HepG2 (cell line): Measurements from ENCODE around the gene EMC9. TPM values are rescaled to one million over a fixed set of nuclear protein-coding genes. Genes with fewer than 3 reads are reported as not detected.

Experiments
- CEBPG ChIP-seq: IDR thresholded peaks from 2 replicates; pipeline ENCODE4 v1.6.1; 2016
- ETV6 ChIP-seq: sonication (generic); formaldehyde crosslinking; conservative IDR thresholded peaks from 2 replicates; pipeline ENCODE4 v1.4.0; 2020; ENCODE audit warnings: missing genetic modification reagents
- GABPA ChIP-seq, 2 experiments: IDR thresholded peaks; 2 replicates each; pipeline ENCODE4 v1.6.1; 2011 to 2016; ENCODE audit warnings: low read depth in 2 of 2, low read length in 1 of 2, missing biosample characterization in 1 of 2, missing genetic modification characterization in 1 of 2
- HES4 ChIP-seq: sonication (generic); formaldehyde crosslinking; IDR thresholded peaks from 2 replicates; pipeline ENCODE4 v1.9.0; 2021; ENCODE audit warnings: mild to moderate bottlenecking, missing genetic modification reagents, borderline replicate concordance
- KIAA2018 ChIP-seq: sonication (generic); formaldehyde crosslinking; IDR thresholded peaks from 2 replicates; pipeline ENCODE4 v1.5.0; 2020; ENCODE audit warnings: mild to moderate bottlenecking, missing genetic modification reagents, borderline replicate concordance
- RBM39 ChIP-seq: fragments of 200-400 bp; formaldehyde crosslinking; IDR thresholded peaks from one replicate; pipeline ENCODE4 v1.6.1; 2018; ENCODE audit warnings: antibody characterized with exemption, mild to moderate bottlenecking, low read depth, low read length; ENCODE audit not compliant: poor library complexity, severe bottlenecking
- SAP130 ChIP-seq: IDR thresholded peaks from 2 replicates; pipeline ENCODE4 v1.6.1; 2016; ENCODE audit warnings: low read depth
- SIX4 ChIP-seq: sonication (generic); formaldehyde crosslinking; IDR thresholded peaks from 2 replicates; pipeline ENCODE4 v1.4.0; 2020; ENCODE audit warnings: missing genetic modification reagents
- SYNCRIP ChIP-seq: fragments of 200-400 bp; formaldehyde crosslinking; IDR thresholded peaks from 2 replicates; pipeline ENCODE4 v1.6.1; 2018; ENCODE audit warnings: mild to moderate bottlenecking, low read depth, low read length; ENCODE audit not compliant: insufficient read depth
- TAF15 ChIP-seq: fragments of 200-400 bp; formaldehyde crosslinking; IDR thresholded peaks from one replicate; pipeline ENCODE4 v1.6.1; 2018; ENCODE audit warnings: mild to moderate bottlenecking, low read depth, low read length; ENCODE audit not compliant: poor library complexity, severe bottlenecking
- TP53 ChIP-seq: sonication (generic); formaldehyde crosslinking; conservative IDR thresholded peaks from 2 replicates; pipeline ENCODE4 v1.4.0; 2020; ENCODE audit warnings: missing genetic modification reagents
- ZNF20 ChIP-seq: sonication (generic); formaldehyde crosslinking; IDR thresholded peaks from 2 replicates; pipeline ENCODE4 v1.4.0; 2020; ENCODE audit warnings: mild to moderate bottlenecking, moderate library complexity, missing genetic modification reagents
- ZNF281 ChIP-seq: sonication (generic); formaldehyde crosslinking; IDR thresholded peaks from 2 replicates; pipeline ENCODE4 v1.4.0; 2020; ENCODE audit warnings: missing genetic modification reagents, borderline replicate concordance
- ZNF317 ChIP-seq: sonication (generic); formaldehyde crosslinking; IDR thresholded peaks from 2 replicates; pipeline ENCODE4 v1.5.0; 2020; ENCODE audit warnings: mild to moderate bottlenecking, missing genetic modification reagents
- ZNF468 ChIP-seq: sonication (generic); formaldehyde crosslinking; IDR thresholded peaks from 2 replicates; pipeline ENCODE4 v1.8.0; 2022; ENCODE audit warnings: mild to moderate bottlenecking, moderate library complexity, missing genetic modification reagents
- ZNF598 ChIP-seq: sonication (generic); formaldehyde crosslinking; IDR thresholded peaks from 2 replicates; pipeline ENCODE4 v1.5.1; 2020; ENCODE audit warnings: mild to moderate bottlenecking, missing genetic modification reagents, borderline replicate concordance
- ZNF674 ChIP-seq: sonication (generic); formaldehyde crosslinking; IDR thresholded peaks from 2 replicates; pipeline ENCODE4 v1.5.0; 2020; ENCODE audit warnings: low read depth, mild to moderate bottlenecking, missing genetic modification reagents
- ZNF878 ChIP-seq: sonication (generic); formaldehyde crosslinking; IDR thresholded peaks from 2 replicates; pipeline ENCODE4 v1.8.1; 2023; ENCODE audit warnings: mild to moderate bottlenecking, missing genetic modification reagents, moderate library complexity
- polyA plus RNA-seq, 8 experiments: library from polyadenylated mRNA; depleted of rRNA in 3 of 8; stranded (reverse) in 7 of 8; unstranded in 1 of 8; fragments of >200 nt; fragmentation: Illumina TruSeq in 4 of 8; extraction: Trizol in 4 of 8; gene quantifications; 2 replicates each; pipeline versions ENCODE4 v1.2.1 to v1.2.3, GENCODE V29; 2011 to 2016; ENCODE audit warnings: low read depth in 4 of 8, missing spikeins in 1 of 8, mixed read lengths in 1 of 8; ENCODE audit not compliant: insufficient read depth in 1 of 8
- total RNA-seq, 5 experiments: library from RNA; depleted of rRNA; stranded (reverse); fragments of >200 nt; fragmentation: Illumina TruSeq; extraction: Trizol; gene quantifications; 2 replicates each; pipeline ENCODE4 v1.2.3, GENCODE V29; 2016; ENCODE audit warnings: low read depth in 1 of 5

The EMC9 gene
- total and polyA plus RNA-seq, 2 of the 13 experiments (the other 11 are each of a cell fraction or from before 2014, with no cell fraction given): 60.5 to 78.7 TPM

DNA sequence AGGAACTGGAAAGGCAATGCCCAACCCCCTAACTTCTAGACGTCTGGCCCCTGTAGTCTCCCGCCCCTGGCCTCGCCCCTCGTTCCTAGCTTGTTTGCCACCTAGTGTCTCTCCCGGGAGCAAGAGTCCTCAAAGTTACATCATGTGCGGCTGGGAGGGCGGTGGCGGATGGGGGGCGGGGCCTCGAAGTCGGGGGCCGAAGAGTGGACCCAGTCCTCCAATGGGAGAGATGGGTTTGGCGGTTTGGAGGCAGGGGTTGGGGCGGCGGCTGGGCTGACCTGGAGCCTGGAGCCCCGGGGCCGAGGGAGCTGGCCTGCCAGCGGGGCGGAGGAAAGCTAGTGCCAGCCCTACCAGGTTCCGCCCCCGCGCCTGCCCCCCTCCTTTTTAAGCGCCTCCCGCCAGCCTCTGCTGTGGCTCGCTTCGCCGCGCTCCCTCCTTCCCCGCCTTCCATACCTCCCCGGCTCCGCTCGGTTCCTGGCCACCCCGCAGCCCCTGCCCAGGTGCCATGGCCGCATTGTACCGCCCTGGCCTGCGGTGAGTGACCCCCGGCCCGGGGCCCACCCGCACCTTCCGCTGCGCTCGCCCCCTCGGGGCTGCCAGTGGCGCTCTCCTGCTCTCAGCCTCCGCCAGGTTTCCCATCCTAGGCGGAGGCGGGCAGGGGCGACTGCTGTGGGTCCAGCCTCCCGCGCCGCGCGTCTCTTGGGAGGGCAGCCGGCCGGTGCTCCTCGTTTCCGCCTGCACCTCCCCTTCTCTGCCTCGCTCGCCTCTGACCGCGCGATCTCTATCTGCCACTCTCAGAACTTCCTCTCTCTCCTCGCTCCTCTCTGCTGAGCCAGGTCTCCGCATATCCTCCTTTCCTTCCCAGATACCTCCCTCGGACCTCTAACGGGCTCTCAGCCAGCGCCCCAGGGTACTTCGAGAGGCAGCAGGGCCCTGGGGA is 47.2 kb downstream of the EMC9 start, which contains the start of gene PCK2 (continued):
- TF ChIP-seq RBM39 (peak; percentile 100), CEBPG (peak; percentile 99), TP53 (CRISPR knock-in tag) (peak; percentile 91; the same call in 1 of the 2 replicates), ZNF598 (CRISPR knock-in tag) (0 out of 2 replicates have a peak, but pooled peaks have one; percentile 23), GABPA (IDR thresholded peaks at IDR 0.05; ENCODE audit: low read depth, low read length) (no peak), GABPA (CRISPR knock-in tag; IDR thresholded peaks at IDR 0.05; ENCODE audit: low read depth) (no peak), HES4 (CRISPR knock-in tag) (no peak), ETV6 (CRISPR knock-in tag) (peak; percentile 80), ZNF20 (CRISPR knock-in tag) (peak; percentile 96), SAP130 (peak; percentile 96), SYNCRIP (no peak), KIAA2018 (CRISPR knock-in tag) (peak; percentile 5), ZNF674 (CRISPR knock-in tag) (peak; percentile 33; the same call in 1 of the 2 replicates), ZNF281 (peak; percentile 91), ZNF468 (CRISPR knock-in tag) (no peak), TAF15 (peak; percentile 92), ZNF878 (CRISPR knock-in tag) (no peak), ZNF317 (CRISPR knock-in tag) (peak; percentile 86), SIX4 (0 out of 2 replicates have a peak, but pooled peaks have one; percentile 58)
